ENCODE results near the gene LZIC.

The LZIC gene

DNA sequence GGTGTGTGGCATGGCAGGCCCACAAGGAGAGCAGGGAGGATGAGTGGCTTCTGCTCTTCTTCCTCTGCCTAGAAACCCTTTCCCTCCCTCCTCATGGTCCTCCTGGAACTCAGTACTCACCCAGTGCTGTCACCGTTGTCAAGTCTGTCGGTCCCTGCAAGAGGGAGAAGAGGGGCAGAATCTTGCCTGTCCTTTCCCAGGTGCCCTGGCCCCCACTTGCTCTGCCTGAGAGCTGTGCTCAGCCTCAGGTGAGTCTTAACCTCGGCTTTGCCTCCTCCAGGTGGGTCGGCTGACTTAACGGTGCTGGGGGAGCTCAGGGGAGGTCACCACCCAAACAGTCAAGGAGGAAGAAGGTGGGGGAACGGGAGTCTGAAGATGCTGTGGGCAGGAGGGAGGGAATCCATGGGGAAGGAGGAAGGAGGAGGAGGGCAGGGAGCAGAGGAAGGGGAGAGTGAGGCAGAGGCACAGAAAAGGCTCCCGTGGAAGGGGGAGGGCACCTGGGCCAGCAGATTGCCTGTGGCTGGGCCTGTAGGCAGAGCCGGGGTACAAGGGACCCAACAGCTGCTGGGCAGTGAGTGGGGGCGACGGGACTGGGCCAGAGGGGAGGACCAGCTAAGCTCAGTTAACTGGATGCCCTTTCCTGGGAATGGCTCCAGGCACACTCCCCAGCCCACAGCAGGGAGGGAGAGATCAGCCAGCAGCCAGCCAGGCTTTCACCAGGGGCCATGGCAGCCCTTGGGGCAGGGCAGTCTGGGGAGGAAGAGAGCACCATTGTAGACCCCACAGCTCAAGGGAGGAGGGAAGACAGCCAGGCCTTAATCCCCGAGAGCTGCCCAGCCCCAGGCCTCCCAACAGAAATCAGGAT is 59.4 kb downstream of the LZIC start:
- TF ChIP-seq POLR2AphosphoS5 (IDR thresholded peaks at IDR 0.05; ENCODE audit: borderline replicate concordance, low read depth, low read length) (no peak), EZH2 (IDR thresholded peaks at IDR 0.05) (no peak), FOXP2 (optimal IDR thresholded peaks at IDR 0.05; ENCODE audit: control extremely low read depth, extremely low read length, insufficient read depth) (no peak)
- no peak for DNase-seq (ENCODE audit: low read depth, low spot score)
- no peaks in the 10 kb centered on the region for H3K36me3 ChIP-seq (ENCODE audit: insufficient read depth, low read length)
- no peaks in the 10 kb centered on the region for H3K9me3 ChIP-seq (ENCODE audit: low read depth, low read length)
- H3K4me3 ChIP-seq, result no peak overlapping the region
- H3K9ac ChIP-seq (ENCODE audit: insufficient read length), result no peak overlapping the region
- no peak overlapping the region for H3K27ac ChIP-seq

- no peak for TF ChIP-seq FOXP2 (optimal IDR thresholded peaks at IDR 0.05; ENCODE audit: control extremely low read depth, extremely low read length, insufficient read depth)
- TF ChIP-seq EZH2 (IDR thresholded peaks at IDR 0.05), result no peak
- no peak for TF ChIP-seq POLR2AphosphoS5 (IDR thresholded peaks at IDR 0.05; ENCODE audit: borderline replicate concordance, low read depth, low read length)
- DNase-seq (ENCODE audit: low read depth, low spot score), result no peak
- Histone ChIP-seq H3K9me3 (ENCODE audit: low read depth, low read length) (no peaks in the 10 kb centered on the region), H3K27ac (no peak overlapping the region), H3K9ac (ENCODE audit: insufficient read length) (no peak overlapping the region), H3K4me3 (no peak overlapping the region), H3K36me3 (ENCODE audit: insufficient read depth, low read length) (no peaks in the 10 kb centered on the region)
Measured at GRCh38 chr1:9882945-9883303, 60.3 kb downstream of the LZIC start.

GRCh38 chr1:9882296-9882944 is 60.8 kb downstream of the LZIC start:
- H3K9ac ChIP-seq (ENCODE audit: insufficient read length), result no peak overlapping the region
- no peak overlapping the region for H3K27ac ChIP-seq
- H3K36me3 ChIP-seq (ENCODE audit: insufficient read depth, low read length), result no peaks in the 10 kb centered on the region
- DNase-seq (ENCODE audit: low read depth, low spot score), result no peak
- no peaks in the 10 kb centered on the region for H3K9me3 ChIP-seq (ENCODE audit: low read depth, low read length)
- no peak overlapping the region for H3K4me3 ChIP-seq
- TF ChIP-seq FOXP2 (optimal IDR thresholded peaks at IDR 0.05; ENCODE audit: control extremely low read depth, extremely low read length, insufficient read depth) (no peak), POLR2AphosphoS5 (IDR thresholded peaks at IDR 0.05; ENCODE audit: borderline replicate concordance, low read depth, low read length) (no peak), EZH2 (IDR thresholded peaks at IDR 0.05) (no peak)

- Histone ChIP-seq H3K27ac (no peak overlapping the region), H3K36me3 (ENCODE audit: insufficient read depth, low read length) (no peaks in the 10 kb centered on the region), H3K4me3 (no peak overlapping the region), H3K9ac (ENCODE audit: insufficient read length) (no peak overlapping the region), H3K9me3 (ENCODE audit: low read depth, low read length) (no peaks in the 10 kb centered on the region)
- TF ChIP-seq POLR2AphosphoS5 (IDR thresholded peaks at IDR 0.05; ENCODE audit: borderline replicate concordance, low read depth, low read length) (no peak), EZH2 (IDR thresholded peaks at IDR 0.05) (no peak), FOXP2 (optimal IDR thresholded peaks at IDR 0.05; ENCODE audit: control extremely low read depth, extremely low read length, insufficient read depth) (no peak)
- DNase-seq (ENCODE audit: low read depth, low spot score), result no peak
Measured at GRCh38 chr1:9881838-9882249, 61.3 kb downstream of the LZIC start.

Data from SK-N-MC (cell line).